ENCODE results near the gene YIF1A.

- TF ChIP-seq CTCF (IDR thresholded peaks at IDR 0.05): no peak
- no peak for TF ChIP-seq POLR2AphosphoS5 (IDR thresholded peaks at IDR 0.05)
- no peak for TF ChIP-seq EP300 (IDR thresholded peaks at IDR 0.05; ENCODE audit: low read depth)
- no peak for TF ChIP-seq POLR2A (IDR thresholded peaks at IDR 0.05)
These were observed 29.0 kb downstream of the YIF1A start for GRCh38 chr11:66259956-66260355.

Data from transverse colon (tissue), 4 donors.